Sigmoid colon (tissue), 7 donors: ENCODE data around the gene CSNK1A1. TPM values are rescaled to one million over a fixed set of nuclear protein-coding genes. Genes with fewer than 3 reads are reported as not detected.

Experiments
- DNase-seq: peaks from one replicate; pipeline ENCODE4 v3.0.0-alpha.2; 2019
- H3K27ac ChIP-seq, 4 donors: fragments of 200-600 bp; sonication (generic); one replicate each; pipeline ENCODE4 v1.5.1; 2016 to 2019; ENCODE audit warnings: mild to moderate bottlenecking in 1 of 4
- H3K27me3 ChIP-seq, 3 donors: fragments of 200-600 bp; sonication (generic); one replicate each; pipeline ENCODE4 v1.5.1; 2019; ENCODE audit warnings: mild to moderate bottlenecking in 1 of 3
- H3K36me3 ChIP-seq, 4 donors: fragments of 200-600 bp; sonication (generic); one replicate each; pipeline ENCODE4 v1.5.1; 2016 to 2019
- H3K4me1 ChIP-seq, 4 donors: fragments of 200-600 bp; sonication (generic); one replicate each; pipeline ENCODE4 v1.5.1; 2017 to 2019
- H3K4me3 ChIP-seq, 4 donors: fragments of 200-600 bp; sonication (generic); one replicate each; pipeline ENCODE4 v1.5.1; 2017 to 2019; ENCODE audit warnings: mild to moderate bottlenecking in 2 of 4, moderate library complexity in 1 of 4
- H3K9me3 ChIP-seq, 4 donors: fragments of 200-600 bp in 3 of 4; sonication (generic) in 3 of 4; one replicate each; pipeline versions ENCODE4 v1.5.1 to v1.6.1; 2013 to 2019
- EP300 ChIP-seq, 4 donors: sonication (generic); formaldehyde crosslinking; IDR thresholded peaks; one replicate each; pipeline ENCODE4 v1.6.1; 2017; ENCODE audit warnings: antibody characterized with exemption in 4 of 4
- POLR2A ChIP-seq, 2 donors: fragments of 450-650 bp; IDR thresholded peaks; one replicate each; pipeline ENCODE4 v1.6.1; 2016; ENCODE audit warnings: antibody characterized with exemption in 2 of 2, mild to moderate bottlenecking in 2 of 2, moderate library complexity in 2 of 2
- POLR2AphosphoS5 ChIP-seq, 4 donors: sonication (generic); formaldehyde crosslinking; IDR thresholded peaks; one replicate each; pipeline ENCODE4 v1.6.1; 2017; ENCODE audit warnings: antibody characterized with exemption in 4 of 4
- WGBS, 2 donors: extraction: QIAGEN DNeasy Blood & Tissue Kit; methylation state at CpG; one replicate each; pipeline ENCODE4 v1.1.7; 2013; 5-methylcytosine and 5-hydroxymethylcytosine counted together
- intact Hi-C: fragments of 100-400 bp; cut with DNase I; formaldehyde crosslinking; loops from one replicate; pipeline ENCODE4 v1.15.1; 2023
- polyA plus RNA-seq, 3 donors: library from polyadenylated mRNA; stranded (reverse); fragments of 200-250 nt; gene quantifications; one replicate each; pipeline ENCODE4 v1.2.3, GENCODE V29; 2013
- total RNA-seq, 4 donors: library from RNA; depleted of rRNA; stranded (reverse); fragments of >200 nt; gene quantifications; one replicate each; pipeline ENCODE4 v1.1.0, GENCODE V29; 2016
- TF ChIP-seq, protein P1 (sequence below), 4 experiments: fragments of 450-650 bp in 3 of 4; fragments of 200-600 bp in 1 of 4; IDR thresholded peaks; one replicate each; pipeline ENCODE4 v1.5.1; 2016 to 2019; ENCODE audit warnings: antibody characterized with exemption in 4 of 4, mild to moderate bottlenecking in 3 of 4, moderate library complexity in 2 of 4
- donor health status: healthy with polysubstance abuse.
- donor health status: Bipolar disorder and iron deficiency.
- donor health status: healthy.

The CSNK1A1 gene
- total and polyA plus RNA-seq, 7 donors: 85.3 to 298 (median 214) TPM

DNA sequence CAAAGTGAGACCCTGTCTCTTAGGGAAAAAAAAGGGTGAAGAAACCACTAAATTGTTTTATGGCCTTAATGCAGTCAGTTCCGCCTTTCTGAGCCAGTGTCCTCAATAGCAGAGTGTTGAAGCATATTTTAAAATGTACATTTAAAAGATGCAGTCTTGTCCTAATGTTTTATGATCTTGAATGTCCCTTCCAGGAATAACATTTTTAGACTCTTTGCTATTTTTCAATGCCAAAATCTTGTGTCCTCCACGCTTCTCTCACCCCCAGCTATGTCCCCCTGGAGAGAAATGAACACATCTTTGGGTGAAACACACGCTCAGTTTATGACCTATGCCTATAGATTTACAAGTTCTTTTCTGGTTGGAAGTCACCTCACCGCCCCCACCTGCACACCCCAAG lies 69.8 kb downstream of the CSNK1A1 start:
- H3K27me3 ChIP-seq: no peaks in the 10 kb centered on the region
- peaks cover 0 to 56% (median 50%) of the 10 kb centered on the region in 4 donors for H3K4me1 ChIP-seq
- H3K36me3 ChIP-seq: no peaks in the 10 kb centered on the region
- no peak overlapping the region for H3K4me3 ChIP-seq
- H3K9me3 ChIP-seq: no peaks in the 10 kb centered on the region
- intact Hi-C loops: no loop called here
- TF ChIP-seq POLR2AphosphoS5 (IDR thresholded peaks at IDR 0.05) (no peak), POLR2A (IDR thresholded peaks at IDR 0.05) (no peak), EP300 (IDR thresholded peaks at IDR 0.05) (no peak)
- TF ChIP-seq, protein P1, sequence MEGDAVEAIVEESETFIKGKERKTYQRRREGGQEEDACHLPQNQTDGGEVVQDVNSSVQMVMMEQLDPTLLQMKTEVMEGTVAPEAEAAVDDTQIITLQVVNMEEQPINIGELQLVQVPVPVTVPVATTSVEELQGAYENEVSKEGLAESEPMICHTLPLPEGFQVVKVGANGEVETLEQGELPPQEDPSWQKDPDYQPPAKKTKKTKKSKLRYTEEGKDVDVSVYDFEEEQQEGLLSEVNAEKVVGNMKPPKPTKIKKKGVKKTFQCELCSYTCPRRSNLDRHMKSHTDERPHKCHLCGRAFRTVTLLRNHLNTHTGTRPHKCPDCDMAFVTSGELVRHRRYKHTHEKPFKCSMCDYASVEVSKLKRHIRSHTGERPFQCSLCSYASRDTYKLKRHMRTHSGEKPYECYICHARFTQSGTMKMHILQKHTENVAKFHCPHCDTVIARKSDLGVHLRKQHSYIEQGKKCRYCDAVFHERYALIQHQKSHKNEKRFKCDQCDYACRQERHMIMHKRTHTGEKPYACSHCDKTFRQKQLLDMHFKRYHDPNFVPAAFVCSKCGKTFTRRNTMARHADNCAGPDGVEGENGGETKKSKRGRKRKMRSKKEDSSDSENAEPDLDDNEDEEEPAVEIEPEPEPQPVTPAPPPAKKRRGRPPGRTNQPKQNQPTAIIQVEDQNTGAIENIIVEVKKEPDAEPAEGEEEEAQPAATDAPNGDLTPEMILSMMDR (IDR thresholded peaks at IDR 0.05): no peak
- WGBS, 2 donors: 26 to 77% methylated on average over 4 of the region's 4 CpGs
- DNase-seq: no peak
- H3K27ac ChIP-seq: peak overlapping the region; percentile 86 to 92 (median 90)

DNA sequence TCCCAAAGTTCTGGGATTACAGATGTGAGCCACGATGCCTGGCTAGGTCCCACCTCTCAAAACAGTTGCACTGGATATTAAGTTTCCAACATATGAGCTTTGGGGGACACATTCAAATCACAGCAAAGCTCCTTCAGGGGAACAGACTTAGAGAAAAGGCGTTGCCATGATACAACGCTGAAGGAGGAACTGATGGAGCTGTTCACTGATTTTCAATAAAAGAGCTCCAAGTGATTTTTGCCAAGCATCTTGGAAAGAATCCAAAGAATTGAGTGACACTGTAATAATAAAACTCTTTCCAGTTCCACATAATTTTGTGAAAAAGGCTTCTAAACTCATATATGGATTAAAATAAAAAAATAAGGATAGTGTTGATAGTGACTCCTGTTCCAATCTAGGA lies 72.5 kb downstream of the CSNK1A1 start:
- Histone ChIP-seq H3K27ac (no peak overlapping the region), H3K27me3 (no peaks in the 10 kb centered on the region), H3K4me1 (peaks cover 0 to 33% (median 29%) of the 10 kb centered on the region in 4 donors), H3K4me3 (no peak overlapping the region), H3K9me3 (no peaks in the 10 kb centered on the region), H3K36me3 (no peaks in the 10 kb centered on the region)
- no peak for DNase-seq
- intact Hi-C loops: no loop called here
- WGBS, 2 donors: 71 to 82% methylated on average over 3 of the region's 3 CpGs
- TF ChIP-seq EP300 (IDR thresholded peaks at IDR 0.05) (no peak), POLR2AphosphoS5 (IDR thresholded peaks at IDR 0.05) (no peak), POLR2A (IDR thresholded peaks at IDR 0.05) (no peak)
- TF ChIP-seq, protein P1 (IDR thresholded peaks at IDR 0.05): no peak

DNA sequence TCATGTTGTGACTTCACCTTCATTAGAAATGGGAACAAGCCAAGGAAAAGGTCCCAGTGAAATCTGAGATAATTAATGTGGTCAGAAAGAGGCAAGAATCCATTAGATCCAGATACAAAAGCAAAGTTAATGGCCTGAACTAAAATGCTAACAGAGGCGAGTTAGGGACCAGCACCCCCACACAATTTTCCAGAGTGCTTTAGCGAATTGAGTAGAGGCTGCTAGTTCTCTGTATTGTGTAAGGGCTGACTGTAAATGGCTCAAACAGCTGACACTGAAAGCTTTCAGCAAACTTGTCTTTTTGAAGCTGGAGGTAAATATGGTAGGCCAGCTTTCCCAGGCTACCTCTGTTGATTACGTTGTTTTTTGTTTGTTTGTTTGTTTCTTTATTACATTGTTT lies 75.5 kb downstream of the CSNK1A1 start:
- no peak overlapping the region for H3K27ac ChIP-seq
- intact Hi-C loops: no loop called here
- peaks cover 0 to 23% (median 16%) of the 10 kb centered on the region in 4 donors for H3K4me1 ChIP-seq
- 93 to 95% methylated on average over 3 of the region's 3 CpGs for WGBS, 2 donors
- DNase-seq: no peak
- H3K4me3 ChIP-seq: no peak overlapping the region
- TF ChIP-seq POLR2A (IDR thresholded peaks at IDR 0.05) (no peak), POLR2AphosphoS5 (IDR thresholded peaks at IDR 0.05) (no peak), EP300 (IDR thresholded peaks at IDR 0.05) (no peak)
- TF ChIP-seq, protein P1 (IDR thresholded peaks at IDR 0.05): no peak
- H3K36me3 ChIP-seq: no peaks in the 10 kb centered on the region
- no peaks in the 10 kb centered on the region for H3K27me3 ChIP-seq
- no peaks in the 10 kb centered on the region for H3K9me3 ChIP-seq

DNA sequence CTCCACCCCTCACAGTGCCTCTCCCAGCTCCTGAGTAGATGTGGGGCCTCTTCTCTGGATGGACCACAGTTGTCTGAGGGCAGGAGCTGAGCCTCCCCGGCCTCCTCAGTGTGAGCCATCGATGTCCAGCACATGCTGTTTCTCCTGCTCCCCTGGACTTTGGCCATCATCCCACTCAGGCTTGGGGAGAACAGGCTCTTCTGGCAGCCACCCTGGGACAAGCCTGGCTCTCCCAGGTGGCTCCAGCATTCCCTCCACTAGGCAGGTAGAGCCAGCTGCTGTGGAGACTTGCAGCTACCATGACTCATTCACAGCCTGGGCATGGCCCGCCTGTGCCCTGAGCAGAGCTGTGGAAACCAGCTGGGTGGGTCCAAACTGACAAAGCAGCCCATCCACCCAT lies 77.0 kb downstream of the CSNK1A1 start:
- WGBS, 2 donors: 54 to 70% methylated on average over 3 of the region's 3 CpGs
- no peak overlapping the region for H3K4me3 ChIP-seq
- DNase-seq: no peak
- TF ChIP-seq, protein P1 (IDR thresholded peaks at IDR 0.05): no peak
- TF ChIP-seq POLR2A (IDR thresholded peaks at IDR 0.05) (no peak), POLR2AphosphoS5 (IDR thresholded peaks at IDR 0.05) (no peak), EP300 (IDR thresholded peaks at IDR 0.05) (no peak)
- peaks cover 0 to 23% (median 16%) of the 10 kb centered on the region in 4 donors for H3K4me1 ChIP-seq
- no peak overlapping the region for H3K27ac ChIP-seq
- no peaks in the 10 kb centered on the region for H3K36me3 ChIP-seq
- H3K27me3 ChIP-seq: no peaks in the 10 kb centered on the region
- H3K9me3 ChIP-seq: no peaks in the 10 kb centered on the region
- intact Hi-C loops: no loop called here

DNA sequence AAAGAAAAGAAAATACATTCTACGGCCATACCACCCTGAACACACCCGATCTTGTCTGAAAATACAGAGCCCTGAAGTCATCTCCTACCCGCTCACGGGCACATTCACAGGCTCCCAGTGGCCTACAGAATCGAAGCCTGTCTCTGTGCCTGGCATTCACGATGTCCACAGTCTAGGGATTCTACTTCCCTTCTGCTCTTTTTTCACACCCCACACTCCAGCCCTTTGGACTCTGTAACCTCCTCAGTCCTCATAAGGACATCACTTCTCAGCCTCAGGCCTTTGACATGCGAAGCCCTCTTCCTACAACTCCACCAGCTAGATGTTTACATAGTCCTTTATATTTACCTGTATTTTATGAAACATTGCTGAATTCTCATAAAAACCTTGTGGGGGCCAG lies 77.8 kb downstream of the CSNK1A1 start:
- Histone ChIP-seq H3K9me3 (no peaks in the 10 kb centered on the region), H3K4me3 (no peak overlapping the region), H3K4me1 (peaks cover 0 to 23% (median 16%) of the 10 kb centered on the region in 4 donors), H3K27ac (no peak overlapping the region), H3K36me3 (no peaks in the 10 kb centered on the region), H3K27me3 (no peaks in the 10 kb centered on the region)
- intact Hi-C loops: no loop called here
- no peak for TF ChIP-seq POLR2A (IDR thresholded peaks at IDR 0.05)
- TF ChIP-seq, protein P1 (IDR thresholded peaks at IDR 0.05): no peak
- no peak for TF ChIP-seq POLR2AphosphoS5 (IDR thresholded peaks at IDR 0.05)
- TF ChIP-seq EP300 (IDR thresholded peaks at IDR 0.05): no peak
- no peak for DNase-seq
- WGBS, 2 donors: 92 to 94% methylated on average over 7 of the region's 7 CpGs
